Fibroblast of the aortic adventitia (primary cell): ENCODE measurements around the gene DNAAF5. TPM values are rescaled to one million over a fixed set of nuclear protein-coding genes. Genes with fewer than 3 reads are reported as not detected.
"Not testable (repeated sequence)": the region's sequence is repeated elsewhere in the genome, so short reads cannot be mapped to it uniquely, and the experiment has no call there.

Experiments used
- DNase-seq: peaks from one replicate; pipeline ENCODE4 v3.0.0-alpha.2; 2010; ENCODE audit warnings: low read depth
- H3K4me3 ChIP-seq: 2 replicates; pipeline ENCODE4 v1.5.1; 2011; ENCODE audit warnings: low read depth, mild to moderate bottlenecking, control low read depth, low read length, moderate library complexity
- total RNA-seq: library from RNA; depleted of rRNA; stranded (reverse); fragments of >200 nt; gene quantifications from 2 replicates; pipeline ENCODE4 v1.2.3, GENCODE V29; 2012; ENCODE audit warnings: low replicate concordance
- TF ChIP-seq, protein P1 (sequence below): IDR thresholded peaks from 2 replicates; pipeline ENCODE4 v1.5.1; 2011; ENCODE audit warnings: mild to moderate bottlenecking, low read length, control low read depth, inconsistent platforms; ENCODE audit not compliant: insufficient read depth

DNAAF5 gene
- total RNA-seq, 1 donor: 22.0 TPM

GRCh38 chr7:798921-799470 is 72.5 kb downstream of the DNAAF5 start:
- no peak for DNase-seq
- TF ChIP-seq, protein P1, sequence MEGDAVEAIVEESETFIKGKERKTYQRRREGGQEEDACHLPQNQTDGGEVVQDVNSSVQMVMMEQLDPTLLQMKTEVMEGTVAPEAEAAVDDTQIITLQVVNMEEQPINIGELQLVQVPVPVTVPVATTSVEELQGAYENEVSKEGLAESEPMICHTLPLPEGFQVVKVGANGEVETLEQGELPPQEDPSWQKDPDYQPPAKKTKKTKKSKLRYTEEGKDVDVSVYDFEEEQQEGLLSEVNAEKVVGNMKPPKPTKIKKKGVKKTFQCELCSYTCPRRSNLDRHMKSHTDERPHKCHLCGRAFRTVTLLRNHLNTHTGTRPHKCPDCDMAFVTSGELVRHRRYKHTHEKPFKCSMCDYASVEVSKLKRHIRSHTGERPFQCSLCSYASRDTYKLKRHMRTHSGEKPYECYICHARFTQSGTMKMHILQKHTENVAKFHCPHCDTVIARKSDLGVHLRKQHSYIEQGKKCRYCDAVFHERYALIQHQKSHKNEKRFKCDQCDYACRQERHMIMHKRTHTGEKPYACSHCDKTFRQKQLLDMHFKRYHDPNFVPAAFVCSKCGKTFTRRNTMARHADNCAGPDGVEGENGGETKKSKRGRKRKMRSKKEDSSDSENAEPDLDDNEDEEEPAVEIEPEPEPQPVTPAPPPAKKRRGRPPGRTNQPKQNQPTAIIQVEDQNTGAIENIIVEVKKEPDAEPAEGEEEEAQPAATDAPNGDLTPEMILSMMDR: no peak
- no peak overlapping the region for H3K4me3 ChIP-seq

DNA sequence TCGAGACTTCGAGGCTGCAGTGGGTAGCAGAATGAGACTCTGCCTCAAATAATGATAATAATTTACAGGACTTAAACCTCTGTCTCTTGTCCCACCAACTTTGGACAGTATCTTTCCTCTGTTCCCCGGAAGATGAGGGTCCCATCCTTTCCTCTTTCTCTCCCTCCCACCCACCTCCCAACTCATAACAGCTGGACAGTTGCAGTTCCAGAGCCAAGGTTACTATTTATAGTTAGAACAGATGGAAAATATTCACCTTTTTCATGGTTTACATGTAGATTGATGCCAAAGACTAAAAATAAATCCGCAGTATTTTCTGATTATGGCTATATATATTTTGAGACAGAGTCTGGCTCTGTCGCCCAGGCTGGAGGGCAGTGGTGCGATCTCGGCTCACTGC is 74.2 kb downstream of the DNAAF5 start:
- H3K4me3 ChIP-seq: no peak overlapping the region
- TF ChIP-seq, protein P1: no peak
- no peak for DNase-seq

GRCh38 chr7:801351-801750 is 74.9 kb downstream of the DNAAF5 start:
- DNase-seq, H3K4me3 ChIP-seq: not testable (repeated sequence)

DNA sequence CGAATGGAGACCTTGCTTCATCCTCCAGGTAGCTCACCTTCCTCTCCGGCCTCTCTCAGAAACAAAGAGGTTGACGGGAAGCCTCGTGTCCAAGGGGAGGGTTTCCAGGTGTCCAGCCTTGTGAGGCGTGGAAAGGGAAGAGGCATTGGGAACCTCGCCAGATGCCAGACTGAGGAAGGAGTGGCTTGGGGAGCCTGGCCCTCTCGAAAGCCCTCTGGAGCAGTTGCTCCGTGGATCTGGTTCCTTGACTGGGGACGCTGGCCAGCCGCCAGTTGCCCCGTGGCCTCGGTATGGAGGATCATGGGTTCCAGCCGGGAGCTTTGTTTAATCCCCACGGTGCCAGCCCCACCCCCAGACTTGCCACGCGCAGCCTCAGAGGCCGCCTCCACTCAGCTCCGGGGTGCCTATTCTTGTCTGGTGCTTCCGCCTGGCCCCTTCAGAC is 75.5 kb downstream of the DNAAF5 start:
- no peak for DNase-seq
- H3K4me3 ChIP-seq: no peak overlapping the region
- TF ChIP-seq, protein P1: no peak

DNA sequence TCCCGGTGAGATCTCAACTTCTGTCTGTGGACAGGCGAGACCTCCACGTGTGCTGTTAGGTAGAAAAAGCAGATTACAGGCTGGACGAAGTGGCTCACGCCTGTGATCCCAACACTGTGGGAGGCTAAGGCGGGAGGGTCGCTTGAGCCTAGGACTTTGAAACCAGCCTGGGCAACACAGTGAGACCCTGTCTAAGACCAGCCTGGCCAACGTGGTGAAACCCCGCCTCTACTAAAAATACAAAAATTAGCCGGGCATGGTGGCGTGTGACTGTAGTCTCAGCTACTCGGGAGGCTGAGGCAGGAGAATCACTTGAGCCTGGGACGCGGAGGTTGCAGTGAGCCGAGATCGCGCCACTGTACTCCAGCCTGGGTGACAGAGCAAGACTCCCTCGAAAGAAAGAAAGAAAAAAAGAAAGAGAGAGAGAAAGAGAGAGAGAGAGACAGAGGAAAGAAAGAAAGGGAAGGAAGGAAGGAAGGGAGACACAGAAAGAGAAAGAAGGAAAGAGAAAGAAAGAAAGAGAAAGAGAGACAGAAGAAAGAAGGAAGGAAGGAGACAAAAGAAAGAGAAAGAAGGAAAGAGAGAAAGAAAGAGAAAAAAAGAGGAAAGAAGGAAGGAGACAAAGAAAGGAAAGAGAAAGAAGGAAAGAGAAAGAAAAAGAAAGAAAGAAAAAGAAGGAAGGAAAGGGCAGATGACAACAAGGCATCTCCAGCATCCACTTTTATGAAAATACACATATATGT is 76.2 kb downstream of the DNAAF5 start:
- DNase-seq: no peak
- H3K4me3 ChIP-seq: no peak overlapping the region
- TF ChIP-seq, protein P1: no peak

GRCh38 chr7:803243-803635 is 76.7 kb downstream of the DNAAF5 start:
- TF ChIP-seq, protein P1: no peak
- DNase-seq: no peak
- no peak overlapping the region for H3K4me3 ChIP-seq

DNA sequence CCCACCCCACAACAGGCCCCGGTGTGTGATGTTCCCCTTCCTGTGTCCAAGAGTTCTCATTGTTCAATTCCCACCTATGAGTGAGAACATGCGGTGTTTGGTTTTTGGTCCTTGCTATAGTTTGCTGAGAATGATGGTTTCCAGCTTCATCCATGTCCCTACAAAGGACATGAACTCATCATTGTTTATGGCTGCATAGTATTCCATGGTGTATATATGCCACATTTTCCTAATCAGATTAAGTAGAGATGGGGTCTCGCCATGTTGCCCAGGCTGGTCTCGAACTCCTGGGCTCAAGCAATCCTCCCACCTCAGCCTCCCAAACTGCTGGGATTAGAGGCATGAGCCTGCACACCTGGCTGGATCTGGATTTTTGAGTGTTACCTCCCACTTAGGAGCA is 77.3 kb downstream of the DNAAF5 start:
- not testable (repeated sequence) for H3K4me3 ChIP-seq, DNase-seq

GRCh38 chr7:805261-805660 is 78.8 kb downstream of the DNAAF5 start:
- H3K4me3 ChIP-seq: no peak overlapping the region
- DNase-seq: no peak
- TF ChIP-seq, protein P1: no peak
